Measurements from ENCODE around the gene DEFB128. TPM values are rescaled to one million over a fixed set of nuclear protein-coding genes. Genes with fewer than 3 reads are reported as not detected.

DEFB128 gene
- not detected in 5 replicates for total RNA-seq (2022; extraction: Qiagen RNA extraction)

DNA sequence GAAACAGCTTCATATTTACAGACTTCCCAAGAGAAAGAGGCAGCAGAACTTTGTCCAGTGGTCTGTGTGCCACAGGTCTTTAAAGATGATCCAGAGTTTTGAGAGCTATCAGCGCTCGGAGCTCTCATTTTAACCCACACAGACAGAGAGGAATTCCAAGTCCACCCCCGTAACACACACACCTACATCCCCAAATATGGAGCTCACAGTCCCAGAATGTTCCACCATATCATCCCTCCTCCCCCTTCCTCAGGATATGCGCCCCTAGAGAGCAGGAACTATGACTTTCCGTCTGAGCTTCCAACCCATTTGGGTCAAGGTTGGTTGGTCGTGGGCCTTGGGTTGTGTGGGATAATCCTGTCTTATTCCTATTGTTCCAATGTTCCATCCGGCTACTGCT lies at the start of gene DEFB128:
Gene DEFB128, minus strand, starts transcription at position 101 of the 400 bp plus-strand sequence. Its CDS starts 88 bp downstream, at position 13.

DNA sequence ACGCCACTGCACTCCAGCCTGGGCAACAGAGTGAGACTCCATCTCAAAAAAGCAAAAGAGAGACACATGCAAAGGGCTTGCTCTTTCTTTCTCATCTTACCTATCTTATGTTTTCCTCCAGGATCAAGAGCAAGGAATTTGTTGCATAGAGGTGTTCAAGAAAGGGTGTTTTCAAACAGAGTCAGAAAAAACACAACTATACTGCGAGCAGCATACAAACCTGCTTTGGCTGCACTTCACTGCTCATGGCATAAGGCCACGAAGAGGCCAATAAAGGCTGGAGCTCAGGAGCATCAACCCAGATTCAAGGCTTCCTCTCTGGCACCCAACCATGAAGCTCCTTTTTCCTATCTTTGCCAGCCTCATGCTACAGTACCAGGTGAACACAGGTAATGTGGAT lies 37.4 kb upstream of the DEFB128 start, which contains the start of gene DEFB129:
Gene DEFB129, plus strand, starts transcription at position 301 of the 400 bp plus-strand sequence. Its CDS starts 31 bp downstream, at position 332.

GRCh38 chr20:157154-157553 lies 32.4 kb downstream of the DEFB128 start, which contains the start of gene DEFB127:
DEFB127 (plus strand) TSS chr20:157454; CDS start chr20:157545, 91 bp downstream.

DNA sequence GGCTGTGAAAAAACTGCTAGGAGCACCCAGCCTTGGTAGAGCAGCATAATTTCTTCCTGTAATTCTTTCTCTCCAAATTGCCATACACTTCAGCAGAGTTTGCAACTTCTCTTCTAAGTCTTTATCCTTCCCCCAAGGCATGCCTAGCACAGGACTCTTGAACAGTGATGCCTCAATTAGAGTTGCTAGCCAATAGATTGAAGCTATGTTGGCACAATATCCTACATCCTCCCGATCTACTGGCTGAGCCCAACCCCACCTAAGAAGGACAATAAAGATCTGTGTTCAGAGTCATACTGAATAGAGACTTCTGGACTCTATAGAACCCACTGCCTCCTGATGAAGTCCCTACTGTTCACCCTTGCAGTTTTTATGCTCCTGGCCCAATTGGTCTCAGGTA lies 47.2 kb downstream of the DEFB128 start, which contains the start of gene DEFB126:
Gene DEFB126, plus strand, starts transcription at position 301 of the 400 bp plus-strand sequence. Its CDS starts 39 bp downstream, at position 340.

Other genes with a start within 250 kb of the DEFB128 start
- not detected in 5 replicates for gene DEFB125, start 102.0 kb downstream of the DEFB128 start, total RNA-seq (2022; extraction: Qiagen RNA extraction)
- gene DEFB126, start 47.1 kb downstream of the DEFB128 start, total RNA-seq (2022; extraction: Qiagen RNA extraction): not detected in 5 replicates
- not detected in 5 replicates for gene DEFB127, start 32.3 kb downstream of the DEFB128 start, total RNA-seq (2022; extraction: Qiagen RNA extraction)
- not detected in 5 replicates for gene DEFB129, start 37.5 kb upstream of the DEFB128 start, total RNA-seq (2022; extraction: Qiagen RNA extraction)
- gene DEFB132, start 68.0 kb upstream of the DEFB128 start, total RNA-seq (2022; extraction: Qiagen RNA extraction): not detected in 5 replicates
- gene C20orf96, start 101.0 kb upstream of the DEFB128 start, total RNA-seq (2022; extraction: Qiagen RNA extraction): 11.0 to 12.2 TPM (median 11.9 TPM) in 5 replicates
- 17.8 to 24.3 TPM (median 21.6 TPM) in 5 replicates for gene ZCCHC3, start 107.9 kb upstream of the DEFB128 start, total RNA-seq (2022; extraction: Qiagen RNA extraction)
- 18.3 to 27.5 TPM (median 26.0 TPM) in 5 replicates for gene SOX12, start 135.8 kb upstream of the DEFB128 start, total RNA-seq (2022; extraction: Qiagen RNA extraction)
- 57.7 to 65.0 TPM (median 62.1 TPM) in 5 replicates for gene NRSN2, start 157.4 kb upstream of the DEFB128 start, total RNA-seq (2022; extraction: Qiagen RNA extraction)
- gene TRIB3, start 191.0 kb upstream of the DEFB128 start, total RNA-seq (2022; extraction: Qiagen RNA extraction): 44.1 to 55.8 TPM (median 53.8 TPM) in 5 replicates
- gene RBCK1, start 218.6 kb upstream of the DEFB128 start, total RNA-seq (2022; extraction: Qiagen RNA extraction): 100 to 142 TPM (median 138 TPM) in 5 replicates